Fibroblast of peridontal ligament (primary cell): ENCODE data around the gene ZNF44.

ENCODE experiments used
- DNase-seq: peaks from one replicate; pipeline ENCODE4 v3.0.0-alpha.2; 2010; ENCODE audit errors: extremely low read depth

ZNF44 gene

GRCh38 chr19:12261554-12261953 is 33.1 kb downstream of the ZNF44 start:
- no peak for DNase-seq

- no peak for DNase-seq
Observed at GRCh38 chr19:12260861-12261260, 33.8 kb downstream of the ZNF44 start.

- no peak for DNase-seq
Observed at GRCh38 chr19:12260236-12260635, 34.4 kb downstream of the ZNF44 start.

- DNase-seq = no peak
Observed at GRCh38 chr19:12255372-12255771, 39.3 kb downstream of the ZNF44 start.

GRCh38 chr19:12247644-12248222 is 47.0 kb downstream of the ZNF44 start:
- peak; percentile 4 for DNase-seq

GRCh38 chr19:12244370-12244769 is 50.3 kb downstream of the ZNF44 start:
- no peak for DNase-seq

- no peak for DNase-seq
Observed at GRCh38 chr19:12237143-12237839, 57.4 kb downstream of the ZNF44 start.

GRCh38 chr19:12232961-12233360 is 61.7 kb downstream of the ZNF44 start:
- no peak for DNase-seq

- DNase-seq = no peak
Observed at GRCh38 chr19:12230751-12231733, 63.6 kb downstream of the ZNF44 start.

- no peak for DNase-seq
Observed at GRCh38 chr19:12229990-12230389, 64.7 kb downstream of the ZNF44 start.

- no peak for DNase-seq
Observed at GRCh38 chr19:12224676-12225075, 70.0 kb downstream of the ZNF44 start.

GRCh38 chr19:12222980-12223630 is 71.6 kb downstream of the ZNF44 start:
- DNase-seq = no peak
